RWPE2 (cell line): ENCODE measurements around the gene DNAJC7.

Source experiments
- ATAC-seq: fragments of 200-7000 bp; cut with Tn5 transposase; 3 replicates; pipeline ENCODE4 v1.9.1; 2021; ENCODE audit warnings: low read depth
- DNase-seq: peaks from one replicate; pipeline ENCODE4 v3.0.0-alpha.2; 2020; ENCODE audit warnings: low spot score
- H3K27ac ChIP-seq: fragments of 450-650 bp; 2 replicates; pipeline ENCODE4 v1.5.1; 2017; ENCODE audit warnings: mild to moderate bottlenecking; ENCODE audit not compliant: poor library complexity, severe bottlenecking
- H3K27me3 ChIP-seq: fragments of 250-450 bp; sonication (Bioruptor Pico); 2 replicates; pipeline ENCODE4 v1.5.1; 2021; ENCODE audit warnings: mild to moderate bottlenecking, moderate library complexity; ENCODE audit not compliant: insufficient read depth, poor library complexity, severe bottlenecking
- H3K36me3 ChIP-seq: fragments of 250-450 bp; sonication (Bioruptor Pico); 2 replicates; pipeline ENCODE4 v1.5.1; 2020; ENCODE audit warnings: low read depth, mild to moderate bottlenecking, moderate library complexity
- H3K4me1 ChIP-seq: fragments of 250-450 bp; sonication (Bioruptor Pico); 2 replicates; pipeline ENCODE4 v1.5.1; 2021; ENCODE audit warnings: mild to moderate bottlenecking, moderate library complexity; ENCODE audit not compliant: insufficient read depth, poor library complexity, severe bottlenecking
- H3K4me3 ChIP-seq: fragments of 250-450 bp; sonication (Bioruptor Pico); 2 replicates; pipeline ENCODE4 v1.5.1; 2021; ENCODE audit warnings: mild to moderate bottlenecking, moderate library complexity; ENCODE audit not compliant: severe bottlenecking
- H3K9me3 ChIP-seq: fragments of 250-450 bp; sonication (Bioruptor Pico); 2 replicates; pipeline ENCODE4 v1.5.1; 2021; ENCODE audit warnings: mild to moderate bottlenecking, moderate library complexity; ENCODE audit not compliant: severe bottlenecking
- CTCF ChIP-seq: fragments of 450-650 bp; IDR thresholded peaks from one replicate; pipeline ENCODE4 v1.5.1; 2017; ENCODE audit warnings: mild to moderate bottlenecking, moderate library complexity; ENCODE audit not compliant: poor library complexity, severe bottlenecking

The DNAJC7 gene

GRCh38 chr17:42002175-42002791, 15.0 kb downstream of the DNAJC7 start:
- no peak for ATAC-seq
- peaks cover 61% of the 10 kb centered on the region for H3K36me3 ChIP-seq

GRCh38 chr17:42001729-42002128, 15.5 kb downstream of the DNAJC7 start:
- Histone ChIP-seq H3K36me3 (peaks cover 66% of the 10 kb centered on the region), H3K4me3 (no peak overlapping the region), H3K27ac (no peak overlapping the region), H3K9me3 (no peaks in the 10 kb centered on the region), H3K27me3 (no peaks in the 10 kb centered on the region), H3K4me1 (peaks cover 5% of the 10 kb centered on the region)
- no peak for TF ChIP-seq CTCF
- ATAC-seq (no peak), DNase-seq (no peak)

More at GRCh38 chr17:42002175-42002791, 15.0 kb downstream of the DNAJC7 start:
- no peak for DNase-seq
- peak overlapping the region; percentile 22 for H3K27ac ChIP-seq
- H3K9me3 ChIP-seq: no peaks in the 10 kb centered on the region
- H3K4me1 ChIP-seq: peaks cover 5% of the 10 kb centered on the region
- TF ChIP-seq CTCF: no peak
- no peaks in the 10 kb centered on the region for H3K27me3 ChIP-seq
- H3K4me3 ChIP-seq: no peak overlapping the region

- Histone ChIP-seq H3K27me3 (no peaks in the 10 kb centered on the region), H3K36me3 (peaks cover 78% of the 10 kb centered on the region), H3K27ac (no peak overlapping the region), H3K9me3 (no peaks in the 10 kb centered on the region), H3K4me3 (no peak overlapping the region), H3K4me1 (peaks cover 5% of the 10 kb centered on the region)
- no peak for ATAC-seq
- no peak for TF ChIP-seq CTCF
- DNase-seq: no peak
Observed at GRCh38 chr17:42000413-42001133, 16.7 kb downstream of the DNAJC7 start.

GRCh38 chr17:41998497-41998896, 18.7 kb downstream of the DNAJC7 start:
- H3K4me3 ChIP-seq: no peak overlapping the region
- H3K4me1 ChIP-seq: peaks cover 4% of the 10 kb centered on the region
- no peaks in the 10 kb centered on the region for H3K27me3 ChIP-seq
- H3K36me3 ChIP-seq: peaks cover 97% of the 10 kb centered on the region
- no peak for TF ChIP-seq CTCF
- H3K9me3 ChIP-seq: no peaks in the 10 kb centered on the region
- DNase-seq: no peak
- H3K27ac ChIP-seq: no peak overlapping the region
- ATAC-seq: no peak

- DNase-seq (no peak), ATAC-seq (no peak)
- no peak for TF ChIP-seq CTCF
- no peaks in the 10 kb centered on the region for H3K9me3 ChIP-seq
- H3K27me3 ChIP-seq: no peaks in the 10 kb centered on the region
- no peak overlapping the region for H3K27ac ChIP-seq
- no peaks in the 10 kb centered on the region for H3K4me1 ChIP-seq
- H3K36me3 ChIP-seq: peaks cover 97% of the 10 kb centered on the region
- no peak overlapping the region for H3K4me3 ChIP-seq
Observed at GRCh38 chr17:41996855-41997164, 20.4 kb downstream of the DNAJC7 start.
